DND-41 (cell line): ENCODE results near the gene TCHH.
"Not testable (repeated sequence)": the region's sequence is repeated elsewhere in the genome, so short reads cannot be mapped to it uniquely, and the experiment has no call there.

Experiments used
- ATAC-seq: fragments of 200-7000 bp; cut with Tn5 transposase; 3 replicates; pipeline ENCODE4 v1.9.1; 2021; ENCODE audit warnings: low read depth; ENCODE audit not compliant: insufficient read depth
- DNase-seq: peaks from one replicate; pipeline ENCODE4 v3.0.0-alpha.2; 2020
- H2AFZ ChIP-seq: 2 replicates; pipeline ENCODE4 v1.6.0; 2012; ENCODE audit warnings: low read depth, low read length
- H3K27ac ChIP-seq: 2 replicates; pipeline ENCODE4 v1.5.1; 2012; ENCODE audit warnings: low read length, inconsistent platforms
- H3K27me3 ChIP-seq: fragments of 200-600 bp; sonication (generic); 2 replicates; pipeline ENCODE4 v1.6.0; 2012; ENCODE audit warnings: low read length, mild to moderate bottlenecking, inconsistent platforms; ENCODE audit not compliant: insufficient read depth, poor library complexity
- H3K36me3 ChIP-seq: 2 replicates; pipeline ENCODE4 v1.5.1; 2012; ENCODE audit warnings: low read length, inconsistent platforms; ENCODE audit not compliant: insufficient read depth
- H3K4me1 ChIP-seq: 2 replicates; pipeline ENCODE4 v1.5.1; 2012; ENCODE audit warnings: mild to moderate bottlenecking, low read length; ENCODE audit not compliant: insufficient read depth
- H3K4me2 ChIP-seq: 2 replicates; pipeline ENCODE4 v1.6.0; 2012; ENCODE audit warnings: mild to moderate bottlenecking, moderate library complexity, low read length, inconsistent platforms; ENCODE audit not compliant: insufficient read depth
- H3K4me3 ChIP-seq, 2 experiments: fragments of 200-600 bp in 1 of 2; shearing (Covaris generic) in 1 of 2; 2 replicates each; pipeline ENCODE4 v1.5.1; 2012 to 2016; ENCODE audit warnings: inconsistent platforms in 2 of 2, low read length in 2 of 2, mild to moderate bottlenecking in 2 of 2, low read depth in 1 of 2, moderate library complexity in 1 of 2
- H3K79me2 ChIP-seq: 2 replicates; pipeline ENCODE4 v1.6.0; 2012; ENCODE audit warnings: low read length, inconsistent platforms; ENCODE audit not compliant: insufficient read depth
- H3K9ac ChIP-seq: 2 replicates; pipeline ENCODE4 v1.6.0; 2012; ENCODE audit warnings: low read depth, mild to moderate bottlenecking, inconsistent platforms, low read length, moderate library complexity
- H3K9me3 ChIP-seq: 2 replicates; pipeline ENCODE4 v1.5.1; 2012; ENCODE audit warnings: low read length, moderate library complexity, mild to moderate bottlenecking, inconsistent platforms; ENCODE audit not compliant: insufficient read depth, severe bottlenecking
- H4K20me1 ChIP-seq: 2 replicates; pipeline ENCODE4 v1.6.0; 2012; ENCODE audit warnings: low read length; ENCODE audit not compliant: insufficient read depth
- CTCF ChIP-seq: IDR thresholded peaks from 2 replicates; pipeline ENCODE4 v1.5.1; 2012; ENCODE audit warnings: borderline replicate concordance, low read length, moderate library complexity, mild to moderate bottlenecking; ENCODE audit not compliant: poor library complexity, severe bottlenecking; ENCODE audit errors: extremely low read depth
- EZH2 ChIP-seq: IDR thresholded peaks from 3 replicates; pipeline ENCODE4 v1.6.1; 2012; ENCODE audit warnings: borderline replicate concordance, low read depth, mild to moderate bottlenecking, moderate library complexity, low read length, inconsistent platforms; ENCODE audit not compliant: severe bottlenecking

Gene TCHH

GRCh38 chr1:152151646-152152045 lies 36.4 kb upstream of the TCHH start:
- no peaks in the 10 kb centered on the region for H3K79me2 ChIP-seq
- no peak overlapping the region for H3K4me2 ChIP-seq
- H3K4me3 ChIP-seq: no peak overlapping the region
- no peak overlapping the region for H3K27ac ChIP-seq
- no peaks in the 10 kb centered on the region for H4K20me1 ChIP-seq
- ATAC-seq (no peak), DNase-seq (no peak)
- H3K36me3 ChIP-seq: no peaks in the 10 kb centered on the region
- peaks cover 12% of the 10 kb centered on the region for H3K9me3 ChIP-seq
- H3K4me1 ChIP-seq: no peaks in the 10 kb centered on the region
- H2AFZ ChIP-seq: no peak overlapping the region
- TF ChIP-seq EZH2 (no peak), CTCF (no peak)
- H3K27me3 ChIP-seq: no peaks in the 10 kb centered on the region
- no peak overlapping the region for H3K9ac ChIP-seq

GRCh38 chr1:152148981-152149380 lies 33.7 kb upstream of the TCHH start:
- no peaks in the 10 kb centered on the region for H3K4me1 ChIP-seq
- DNase-seq (no peak), ATAC-seq (no peak)
- no peak overlapping the region for H3K9ac ChIP-seq
- no peaks in the 10 kb centered on the region for H3K36me3 ChIP-seq
- H4K20me1 ChIP-seq: no peaks in the 10 kb centered on the region
- no peak overlapping the region for H3K27ac ChIP-seq
- no peak for TF ChIP-seq CTCF
- TF ChIP-seq EZH2: no peak
- no peak overlapping the region for H2AFZ ChIP-seq
- no peaks in the 10 kb centered on the region for H3K27me3 ChIP-seq
- no peak overlapping the region for H3K4me2 ChIP-seq
- H3K79me2 ChIP-seq: no peaks in the 10 kb centered on the region
- H3K4me3 ChIP-seq: no peak overlapping the region
- peaks cover 12% of the 10 kb centered on the region for H3K9me3 ChIP-seq

GRCh38 chr1:152148051-152148450 lies 32.8 kb upstream of the TCHH start:
- no peak overlapping the region for H3K27ac ChIP-seq
- H3K9me3 ChIP-seq: peaks cover 12% of the 10 kb centered on the region
- H4K20me1 ChIP-seq: no peaks in the 10 kb centered on the region
- H3K27me3 ChIP-seq: no peaks in the 10 kb centered on the region
- no peak for TF ChIP-seq CTCF
- TF ChIP-seq EZH2: no peak
- ATAC-seq (no peak), DNase-seq (no peak)
- no peaks in the 10 kb centered on the region for H3K36me3 ChIP-seq
- H3K9ac ChIP-seq: no peak overlapping the region
- no peak overlapping the region for H3K4me3 ChIP-seq
- H2AFZ ChIP-seq: no peak overlapping the region
- no peaks in the 10 kb centered on the region for H3K79me2 ChIP-seq
- no peak overlapping the region for H3K4me2 ChIP-seq
- H3K4me1 ChIP-seq: no peaks in the 10 kb centered on the region

GRCh38 chr1:152145769-152146168 lies 30.5 kb upstream of the TCHH start:
- H3K79me2 ChIP-seq: no peaks in the 10 kb centered on the region
- no peak for ATAC-seq

GRCh38 chr1:152144674-152145183 lies 29.5 kb upstream of the TCHH start:
- not testable (repeated sequence) for H3K36me3 ChIP-seq, H3K27me3 ChIP-seq, H3K4me3 ChIP-seq, H3K4me1 ChIP-seq, H2AFZ ChIP-seq, ATAC-seq, H3K27ac ChIP-seq, H3K9ac ChIP-seq, H3K4me2 ChIP-seq, H3K79me2 ChIP-seq, DNase-seq, H4K20me1 ChIP-seq
- peaks cover 12% of the 10 kb centered on the region for H3K9me3 ChIP-seq

More at GRCh38 chr1:152145769-152146168, 30.5 kb upstream of the TCHH start:
- H3K9ac ChIP-seq: no peak overlapping the region
- H3K9me3 ChIP-seq: peaks cover 12% of the 10 kb centered on the region
- H3K27ac ChIP-seq: no peak overlapping the region
- no peaks in the 10 kb centered on the region for H3K4me1 ChIP-seq
- no peaks in the 10 kb centered on the region for H4K20me1 ChIP-seq
- no peak overlapping the region for H3K4me2 ChIP-seq
- TF ChIP-seq EZH2 (no peak), CTCF (no peak)
- no peak overlapping the region for H3K4me3 ChIP-seq
- H3K36me3 ChIP-seq: no peaks in the 10 kb centered on the region
- DNase-seq: no peak
- H3K27me3 ChIP-seq: peaks cover under 1% of the 10 kb centered on the region
- no peak overlapping the region for H2AFZ ChIP-seq
